Measurements from ENCODE around the gene GNB1L.

DNA sequence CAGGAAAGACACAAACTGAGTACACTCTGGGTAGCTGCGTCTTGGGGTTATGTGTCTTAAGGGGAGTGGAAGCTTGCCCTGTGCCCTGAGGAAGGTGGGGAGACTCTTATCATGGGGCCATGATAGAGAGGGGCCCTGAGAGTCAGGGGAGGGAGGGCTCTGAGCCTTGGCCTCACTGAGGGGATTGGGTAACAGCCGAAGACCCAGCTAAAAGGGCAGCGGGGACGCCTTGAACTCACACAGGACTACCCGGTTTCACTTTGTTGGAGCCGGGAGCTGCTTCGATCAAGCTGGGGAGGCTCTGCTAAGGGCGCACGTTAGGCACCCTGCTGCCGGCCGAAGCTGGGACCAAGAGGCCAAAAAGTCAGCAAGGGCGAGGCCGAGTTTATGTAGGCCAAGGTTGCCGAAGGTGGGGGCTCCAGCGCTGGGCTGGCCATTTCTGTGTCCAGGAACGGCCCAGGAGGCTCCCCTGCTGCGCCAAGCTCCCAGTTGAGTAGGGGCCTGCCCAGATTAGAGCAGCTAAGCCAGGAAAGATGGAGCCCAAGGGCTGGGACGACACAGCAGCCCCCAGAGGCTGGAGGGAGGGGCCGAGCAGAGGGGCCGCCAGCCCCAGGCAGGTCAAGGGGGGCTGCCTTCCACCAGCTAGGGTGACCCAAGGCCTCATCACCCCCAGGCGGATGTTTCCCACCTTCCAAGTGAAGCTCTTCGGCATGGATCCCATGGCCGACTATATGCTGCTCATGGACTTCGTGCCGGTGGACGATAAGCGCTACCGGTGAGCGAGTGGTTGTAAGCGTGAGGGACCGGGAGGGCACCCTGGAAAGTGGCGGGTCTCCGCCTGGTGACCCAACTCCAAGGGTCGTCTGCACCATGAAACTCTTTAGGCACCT lies 91.9 kb downstream of the GNB1L start:
- TF ChIP-seq YY1 (IDR thresholded peaks at IDR 0.05; ENCODE audit: insufficient read depth, insufficient read length) (no peak), ZNF274 (IDR thresholded peaks at IDR 0.05; ENCODE audit: low read depth, low read length) (no peak), SUZ12 (IDR thresholded peaks at IDR 0.05; ENCODE audit: extremely low read depth, insufficient read depth, insufficient read length) (no peak)

Data from NT2/D1 (cell line).